Measurements from ENCODE around the gene URI1.

URI1 gene

GRCh38 chr19:30053558-30053957, 111.5 kb downstream of the URI1 start (continued):
- TF ChIP-seq ZNF830 (tag by site-specific recombination; IDR thresholded peaks at IDR 0.05; ENCODE audit: low read depth), result no peak

GRCh38 chr19:30054210-30054609, 112.2 kb downstream of the URI1 start:
- Histone ChIP-seq H3K9me3 (ENCODE audit: control insufficient read depth, insufficient read depth, low read depth, low read length) (peaks cover under 1% of the 10 kb centered on the region; the same call in 1 of the 2 replicates), H3K4me3 (ENCODE audit: low read depth, low read length) (no peak overlapping the region), H3K4me1 (ENCODE audit: control insufficient read depth, insufficient read depth, low read length) (peaks cover 5% of the 10 kb centered on the region; the same call in 1 of the 2 replicates), H3K27ac (ENCODE audit: extremely low read depth, low read depth, low read length) (no peak overlapping the region), H3K36me3 (ENCODE audit: control insufficient read depth in 2 of 2, insufficient read depth in 1 of 2, low read length in 2 of 2) (peaks cover 0 to 3% of the 10 kb centered on the region in 2 experiments; a peak in 2 of 3 replicates)
- POLR2A ChIA-PET, result no interaction called here
- TF ChIP-seq ZNF2 (tag by site-specific recombination; IDR thresholded peaks at IDR 0.05) (no peak), ZBTB17 (tag by site-specific recombination; IDR thresholded peaks at IDR 0.05) (no peak), TRIM28 (IDR thresholded peaks at IDR 0.05; ENCODE audit: borderline replicate concordance, low read length) (no peak), ZNF626 (tag by site-specific recombination; IDR thresholded peaks at IDR 0.05) (no peak), ZNF518A (tag by site-specific recombination; conservative IDR thresholded peaks at IDR 0.05; ENCODE audit: low read depth) (no peak), ZNF24 (tag by site-specific recombination; IDR thresholded peaks at IDR 0.05) (no peak), SCRT1 (tag by site-specific recombination; IDR thresholded peaks at IDR 0.05; ENCODE audit: borderline replicate concordance) (no peak), ZNF629 (tag by site-specific recombination; IDR thresholded peaks at IDR 0.05) (no peak), CTCF (tag by site-specific recombination; IDR thresholded peaks at IDR 0.05) (no peak), ZNF280D (tag by site-specific recombination; IDR thresholded peaks at IDR 0.05) (no peak)
- CTCF ChIA-PET, result interaction anchor here (0.6 to 0.9 kb wide), 2 partner anchors 26 to 210 kb away, joined by 4 read pairs; no protein-coding TSS in a partner anchor

- peaks cover 7% of the 10 kb centered on the region for H3K4me1 ChIP-seq (ENCODE audit: control insufficient read depth, insufficient read depth, low read length)
- no peaks in the 10 kb centered on the region; the same call in 1 of the 2 replicates for H3K9me3 ChIP-seq (ENCODE audit: control insufficient read depth, insufficient read depth, low read depth, low read length)
- H3K27ac ChIP-seq (ENCODE audit: extremely low read depth, low read depth, low read length), result no peak overlapping the region
- H3K36me3 ChIP-seq (ENCODE audit: control insufficient read depth in 2 of 2, insufficient read depth in 1 of 2, low read length in 2 of 2), result peaks cover 0 to 3% of the 10 kb centered on the region in 2 experiments; a peak in 2 of 3 replicates
- no peak overlapping the region for H3K4me3 ChIP-seq (ENCODE audit: low read depth, low read length)
- ChIA-PET POLR2A (no interaction called here), CTCF (interaction anchor here (0.6 to 1.5 kb wide), 4 partner anchors 9 to 594 kb away, joined by 3 read pairs; no protein-coding TSS in a partner anchor)
- TF ChIP-seq ZFP69B (tag by site-specific recombination; IDR thresholded peaks at IDR 0.05) (no peak), ZNF184 (tag by site-specific recombination; IDR thresholded peaks at IDR 0.05) (peak; percentile 97)
Observed at GRCh38 chr19:30056580-30056979, 114.5 kb downstream of the URI1 start.

Measured in HEK293 (cell line).